ENCODE data around the gene PDCD6IP.

- no peak for TF ChIP-seq CTCF (IDR thresholded peaks at IDR 0.05)
- TF ChIP-seq POLR2A (IDR thresholded peaks at IDR 0.05), result no peak
- TF ChIP-seq EP300 (IDR thresholded peaks at IDR 0.05), result no peak
- TF ChIP-seq POLR2AphosphoS5 (IDR thresholded peaks at IDR 0.05), result no peak
These were observed 35.1 kb downstream of the PDCD6IP start for GRCh38 chr3:33833408-33834095.
